Activated naive CD4-positive, alpha-beta T cell treated with anti-CD3 and anti-CD28 coated beads, Interleukin-2, amount 10 ng/mL, durations not matched to agents 7 days and 5 days (primary cell): ENCODE measurements around the gene SUN2.

Experiments
- CTCF ChIA-PET: fragments of 350-600 bp; sonication (Branson Sonifier 250); formaldehyde crosslinking; loops from one replicate; lab custom pipeline; 2021; ENCODE audit warnings: antibody characterized with exemption; lab: Charles Lee
- DNase-seq: peaks from one replicate; pipeline ENCODE4 v3.0.0-alpha.2; 2020
- H3K27ac Mint-ChIP-seq: one replicate; pipeline ENCODE4 v1.8.0; 2021; ENCODE audit warnings: mild to moderate bottlenecking, moderate library complexity, mixed read lengths
- H3K27me3 Mint-ChIP-seq: one replicate; pipeline ENCODE4 v1.8.0; 2021; ENCODE audit warnings: mild to moderate bottlenecking, mixed read lengths
- H3K36me3 Mint-ChIP-seq: one replicate; pipeline ENCODE4 v1.8.0; 2021; ENCODE audit warnings: mixed read lengths
- H3K4me1 Mint-ChIP-seq: one replicate; pipeline ENCODE4 v1.8.0; 2021; ENCODE audit warnings: mixed read lengths
- H3K4me3 Mint-ChIP-seq: one replicate; pipeline ENCODE4 v1.8.0; 2021; ENCODE audit warnings: mild to moderate bottlenecking, moderate library complexity, mixed read lengths
- H3K9me3 Mint-ChIP-seq: one replicate; pipeline ENCODE4 v1.8.0; 2021; ENCODE audit warnings: mixed read lengths

SUN2 gene

GRCh38 chr22:38754751-38755154 lies 1.0 kb downstream of the SUN2 start:
- peak overlapping the region; percentile 100 for H3K27ac Mint-ChIP-seq
- CTCF ChIA-PET, result interaction anchor here (1.5 kb wide), 1 partner anchor 9 kb away, joined by 5 read pairs; no protein-coding TSS in a partner anchor
- H3K9me3 Mint-ChIP-seq, result no peaks in the 10 kb centered on the region
- H3K4me1 Mint-ChIP-seq, result peaks cover 71% of the 10 kb centered on the region
- H3K4me3 Mint-ChIP-seq, result peak overlapping the region; percentile 89
- peaks cover 60% of the 10 kb centered on the region for H3K36me3 Mint-ChIP-seq
- peak; percentile 61 for DNase-seq
- H3K27me3 Mint-ChIP-seq, result no peaks in the 10 kb centered on the region

- H3K4me3 Mint-ChIP-seq, result peak overlapping the region; percentile 89
- peaks cover 72% of the 10 kb centered on the region for H3K4me1 Mint-ChIP-seq
- H3K9me3 Mint-ChIP-seq, result no peaks in the 10 kb centered on the region
- H3K27ac Mint-ChIP-seq, result peak overlapping the region; percentile 100
- CTCF ChIA-PET, result interaction anchor here (0.7 to 1.5 kb wide), 3 partner anchors 8 to 30 kb away, joined by 3 to 5 read pairs (median 3); no protein-coding TSS in a partner anchor
- peaks cover 66% of the 10 kb centered on the region for H3K36me3 Mint-ChIP-seq
- DNase-seq, result peak; percentile 60
- no peaks in the 10 kb centered on the region for H3K27me3 Mint-ChIP-seq
Observed at GRCh38 chr22:38753948-38754750, 1.6 kb downstream of the SUN2 start.

GRCh38 chr22:38751422-38752346 lies 4.1 kb downstream of the SUN2 start:
- H3K9me3 Mint-ChIP-seq, result no peaks in the 10 kb centered on the region
- CTCF ChIA-PET, result interaction anchor here (1.0 to 3.6 kb wide), 6 partner anchors 9 to 27 kb away, joined by 3 to 12 read pairs (median 4); no protein-coding TSS in a partner anchor
- H3K27me3 Mint-ChIP-seq, result no peaks in the 10 kb centered on the region
- peak overlapping the region; percentile 89 for H3K4me3 Mint-ChIP-seq
- DNase-seq, result peak; percentile 91
- H3K4me1 Mint-ChIP-seq, result peaks cover 63% of the 10 kb centered on the region
- peaks cover 71% of the 10 kb centered on the region for H3K36me3 Mint-ChIP-seq
- peak overlapping the region; percentile 100 for H3K27ac Mint-ChIP-seq

GRCh38 chr22:38751066-38751421 lies 4.8 kb downstream of the SUN2 start:
- CTCF ChIA-PET, result interaction anchor here (1.0 to 3.6 kb wide), 6 partner anchors 8 to 26 kb away, joined by 3 to 12 read pairs (median 4); no protein-coding TSS in a partner anchor
- H3K27ac Mint-ChIP-seq, result peak overlapping the region; percentile 100
- H3K9me3 Mint-ChIP-seq, result no peaks in the 10 kb centered on the region
- DNase-seq, result no peak
- peak overlapping the region; percentile 89 for H3K4me3 Mint-ChIP-seq
- H3K4me1 Mint-ChIP-seq, result peaks cover 61% of the 10 kb centered on the region
- no peaks in the 10 kb centered on the region for H3K27me3 Mint-ChIP-seq
- peaks cover 73% of the 10 kb centered on the region for H3K36me3 Mint-ChIP-seq

DNA sequence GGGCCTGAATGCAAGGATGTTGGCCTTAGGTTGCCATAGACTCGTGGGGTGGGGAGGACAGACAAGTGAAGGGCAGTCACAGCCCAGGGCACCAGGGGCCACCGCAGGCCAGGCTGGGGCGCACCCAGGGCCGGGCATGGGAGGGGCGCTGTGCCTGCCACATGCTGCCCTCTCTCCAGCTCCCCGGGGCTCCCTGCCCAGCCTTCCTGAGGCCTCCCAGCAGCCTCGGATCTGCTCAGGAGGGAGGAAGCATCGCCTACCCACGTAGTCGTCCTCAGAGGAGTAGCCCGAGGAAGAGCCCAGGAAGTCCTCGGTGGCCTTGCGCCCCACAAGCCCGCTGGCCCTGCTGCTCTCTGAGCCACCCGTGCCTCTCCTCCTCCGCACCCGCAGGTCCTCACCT lies 5.2 kb downstream of the SUN2 start:
- H3K9me3 Mint-ChIP-seq, result no peaks in the 10 kb centered on the region
- CTCF ChIA-PET, result interaction anchor here (1.0 to 3.6 kb wide), 4 partner anchors 11 to 26 kb away, joined by 3 to 12 read pairs (median 6); no protein-coding TSS in a partner anchor

DNA sequence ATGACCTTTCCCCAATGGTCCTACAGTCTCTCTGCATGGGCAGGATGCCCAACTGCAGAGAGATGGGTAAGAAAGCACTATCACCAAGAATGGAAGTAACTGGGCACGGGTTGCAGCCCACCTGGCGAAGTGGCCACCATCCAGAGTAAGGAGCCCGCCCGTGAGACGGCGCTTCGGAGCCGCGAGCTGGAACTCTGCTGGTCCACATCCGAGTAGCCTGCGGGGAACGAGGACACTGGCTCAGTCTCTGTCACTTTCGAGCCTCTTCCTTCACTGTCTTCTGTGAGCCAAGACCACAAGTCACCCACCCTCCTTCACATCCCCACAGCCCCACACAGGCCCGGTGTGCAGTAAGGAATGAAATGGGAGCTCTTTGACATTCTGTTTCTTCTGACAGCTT lies 5.7 kb downstream of the SUN2 start:
- Mint-ChIP-seq H3K27ac (peak overlapping the region; percentile 77), H3K36me3 (peaks cover 80% of the 10 kb centered on the region), H3K9me3 (no peaks in the 10 kb centered on the region), H3K27me3 (no peaks in the 10 kb centered on the region), H3K4me3 (peak overlapping the region; percentile 89), H3K4me1 (peaks cover 68% of the 10 kb centered on the region)
- DNase-seq, result no peak
- CTCF ChIA-PET, result interaction anchor here (0.6 to 3.6 kb wide), 4 partner anchors 10 to 1065 kb away, joined by 3 to 12 read pairs (median 6); no protein-coding TSS in a partner anchor

More for the DNA sequence above, 5.2 kb downstream of the SUN2 start:
- Mint-ChIP-seq H3K27me3 (no peaks in the 10 kb centered on the region), H3K36me3 (peaks cover 76% of the 10 kb centered on the region), H3K4me1 (peaks cover 64% of the 10 kb centered on the region), H3K27ac (peak overlapping the region; percentile 100), H3K4me3 (peak overlapping the region; percentile 89)
- DNase-seq, result no peak

GRCh38 chr22:38748487-38749136 lies 7.2 kb downstream of the SUN2 start:
- no peaks in the 10 kb centered on the region for H3K9me3 Mint-ChIP-seq
- CTCF ChIA-PET, result no interaction called here
- peak overlapping the region; percentile 62 for H3K27ac Mint-ChIP-seq
- no peak for DNase-seq
- no peaks in the 10 kb centered on the region for H3K27me3 Mint-ChIP-seq
- peaks cover 76% of the 10 kb centered on the region for H3K36me3 Mint-ChIP-seq
- H3K4me1 Mint-ChIP-seq, result peaks cover 70% of the 10 kb centered on the region
- H3K4me3 Mint-ChIP-seq, result no peak overlapping the region

DNA sequence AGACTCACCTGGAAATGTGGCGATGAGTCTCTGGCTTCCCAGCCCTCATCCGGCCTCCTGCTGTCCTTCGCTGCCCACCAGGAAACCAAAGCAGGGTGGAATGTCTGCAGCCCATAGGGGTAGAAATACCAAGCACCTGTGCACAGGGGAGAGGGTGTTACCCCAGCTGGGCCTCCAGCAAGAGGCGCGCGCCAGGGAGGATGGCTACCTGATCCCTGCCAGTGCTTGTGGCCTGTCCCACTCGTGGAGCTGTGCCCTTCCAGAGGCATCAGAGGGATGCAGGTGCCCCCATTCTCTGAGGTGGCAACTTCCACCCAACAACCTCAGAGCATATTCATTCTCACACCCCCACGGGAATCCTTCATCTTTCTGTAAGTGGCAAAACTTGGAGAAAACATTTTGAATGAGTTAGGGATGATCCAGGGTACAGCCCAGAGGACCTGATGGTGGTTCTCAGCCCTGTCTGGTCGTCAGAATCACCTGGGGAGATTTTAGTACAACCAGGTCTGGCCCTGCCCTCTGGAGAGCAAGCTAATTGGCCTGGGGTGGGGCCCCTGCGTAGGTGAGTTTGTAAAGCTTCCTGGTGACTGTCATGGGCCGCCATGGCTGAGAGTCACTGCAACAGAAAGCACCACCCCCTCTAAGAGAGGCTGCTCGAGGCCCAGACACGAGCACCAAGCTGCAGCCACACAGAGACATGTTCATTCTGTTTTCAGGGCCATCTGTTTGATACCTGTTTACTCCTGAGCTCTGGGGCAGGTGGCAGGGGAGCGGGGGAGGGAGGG lies 9.9 kb downstream of the SUN2 start:
- H3K27ac Mint-ChIP-seq, result peak overlapping the region; percentile 60
- no peak for DNase-seq
- no peaks in the 10 kb centered on the region for H3K27me3 Mint-ChIP-seq
- H3K9me3 Mint-ChIP-seq, result no peaks in the 10 kb centered on the region
- H3K4me1 Mint-ChIP-seq, result peaks cover 67% of the 10 kb centered on the region
- peaks cover 76% of the 10 kb centered on the region for H3K36me3 Mint-ChIP-seq
- no peak overlapping the region for H3K4me3 Mint-ChIP-seq
- CTCF ChIA-PET, result interaction anchor here (1.5 to 1.8 kb wide), 2 partner anchors 9 to 12 kb away, joined by 3 to 5 read pairs; no protein-coding TSS in a partner anchor

- DNase-seq, result no peak
- peaks cover 78% of the 10 kb centered on the region for H3K36me3 Mint-ChIP-seq
- H3K9me3 Mint-ChIP-seq, result no peaks in the 10 kb centered on the region
- no peak overlapping the region for H3K4me3 Mint-ChIP-seq
- peaks cover 64% of the 10 kb centered on the region for H3K4me1 Mint-ChIP-seq
- H3K27ac Mint-ChIP-seq, result peak overlapping the region; percentile 53
- no peaks in the 10 kb centered on the region for H3K27me3 Mint-ChIP-seq
- CTCF ChIA-PET, result interaction anchor here (1.5 to 1.8 kb wide), 2 partner anchors 10 to 11 kb away, joined by 3 to 5 read pairs; no protein-coding TSS in a partner anchor
Observed at GRCh38 chr22:38744981-38745380, 10.8 kb downstream of the SUN2 start.

DNA sequence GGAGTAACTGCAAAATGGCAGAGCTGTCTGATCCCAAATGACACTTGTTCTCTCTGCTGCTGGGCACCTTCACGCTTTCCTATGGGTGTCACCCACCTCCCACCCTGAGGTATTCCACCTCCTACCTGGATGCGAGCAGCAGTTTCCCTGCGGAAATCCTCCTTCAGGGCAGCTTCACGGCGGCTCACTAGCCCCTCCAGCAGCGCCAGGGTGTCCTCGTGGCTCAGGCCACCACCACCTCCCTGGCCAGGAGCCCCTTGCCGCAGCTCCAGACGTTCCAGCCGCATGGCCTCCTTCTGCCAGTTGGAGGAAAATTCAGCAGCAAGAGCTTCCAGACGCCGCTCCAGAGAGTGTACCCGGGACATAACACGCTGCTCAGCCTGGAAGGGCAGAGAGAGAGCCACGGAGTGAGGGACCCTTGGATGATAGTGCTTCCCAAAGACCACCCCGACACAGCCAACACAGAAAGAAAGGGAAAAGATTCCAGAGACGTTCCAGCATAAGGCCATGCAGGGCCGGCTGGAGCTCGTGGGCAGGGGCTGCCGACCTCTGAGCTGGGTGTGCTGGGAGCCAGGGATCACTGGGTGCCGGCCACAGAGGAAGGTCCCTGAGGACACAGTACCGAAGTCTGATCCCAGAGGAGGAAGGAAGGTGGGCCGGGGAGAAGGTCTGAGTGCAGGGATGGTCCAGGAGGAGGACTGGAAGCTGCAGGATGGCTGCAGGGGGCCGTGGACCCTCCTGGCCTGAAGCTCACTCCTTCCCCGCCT lies 13.4 kb downstream of the SUN2 start:
- Mint-ChIP-seq H3K4me1 (peaks cover 56% of the 10 kb centered on the region), H3K36me3 (peaks cover 75% of the 10 kb centered on the region), H3K27me3 (no peaks in the 10 kb centered on the region), H3K27ac (peak overlapping the region; percentile 55), H3K9me3 (no peaks in the 10 kb centered on the region), H3K4me3 (no peak overlapping the region)
- no peak for DNase-seq
- CTCF ChIA-PET, result interaction anchor here (1.2 kb wide), 2 partner anchors 8 to 9 kb away, joined by 4 read pairs; no protein-coding TSS in a partner anchor

GRCh38 chr22:38741576-38741975 lies 14.2 kb downstream of the SUN2 start:
- Mint-ChIP-seq H3K4me3 (no peak overlapping the region), H3K36me3 (peaks cover 82% of the 10 kb centered on the region), H3K27me3 (no peaks in the 10 kb centered on the region), H3K9me3 (no peaks in the 10 kb centered on the region), H3K4me1 (peaks cover 62% of the 10 kb centered on the region), H3K27ac (peak overlapping the region; percentile 80)
- CTCF ChIA-PET, result no interaction called here
- no peak for DNase-seq

GRCh38 chr22:38741166-38741565 lies 14.6 kb downstream of the SUN2 start:
- H3K36me3 Mint-ChIP-seq, result peaks cover 83% of the 10 kb centered on the region
- CTCF ChIA-PET, result interaction anchor here (0.7 to 2.2 kb wide), 2 partner anchors 10 to 21 kb away, joined by 3 to 7 read pairs; no protein-coding TSS in a partner anchor
- H3K4me3 Mint-ChIP-seq, result no peak overlapping the region
- peaks cover 64% of the 10 kb centered on the region for H3K4me1 Mint-ChIP-seq
- no peaks in the 10 kb centered on the region for H3K27me3 Mint-ChIP-seq
- H3K9me3 Mint-ChIP-seq, result no peaks in the 10 kb centered on the region
- DNase-seq, result no peak
- H3K27ac Mint-ChIP-seq, result peak overlapping the region; percentile 80
